GM21619 (cell line): ENCODE measurements around the gene SNPH.
A peak's percentile ranks its signal among the peaks of the same experiment; 100 is the strongest.

Source experiments
- ATAC-seq: cut with Tn5 transposase; IDR thresholded peaks from one replicate; pipeline ENCODE4 v1.9.1; 2021; ENCODE audit not compliant: unreplicated experiment

Gene SNPH

GRCh38 chr20:1323256-1323655 is 57.2 kb downstream of the SNPH start:
- no peak for ATAC-seq

- ATAC-seq, result no peak
Observed at GRCh38 chr20:1323830-1324597, 57.9 kb downstream of the SNPH start.

GRCh38 chr20:1324598-1325172 is 58.6 kb downstream of the SNPH start:
- ATAC-seq, result no peak

GRCh38 chr20:1325173-1326030 is 59.3 kb downstream of the SNPH start:
- ATAC-seq, result peak; percentile 82

GRCh38 chr20:1326031-1326930 is 60.2 kb downstream of the SNPH start:
- no peak for ATAC-seq

- ATAC-seq, result no peak
Observed at GRCh38 chr20:1327241-1327653, 61.2 kb downstream of the SNPH start.

- no peak for ATAC-seq
Observed at GRCh38 chr20:1327827-1328679, 62.0 kb downstream of the SNPH start.

GRCh38 chr20:1328680-1329330 is 62.7 kb downstream of the SNPH start, which contains the start of gene SDCBP2:
SDCBP2 (minus strand) TSS chr20:1329139; CDS start chr20:1320416, 8,723 bp downstream.
- no peak for ATAC-seq

GRCh38 chr20:1330075-1330830 is 64.2 kb downstream of the SNPH start:
- no peak for ATAC-seq

- no peak for ATAC-seq
Observed at GRCh38 chr20:1331101-1331500, 65.0 kb downstream of the SNPH start.

- no peak for ATAC-seq
Observed at GRCh38 chr20:1331801-1332453, 65.8 kb downstream of the SNPH start.

GRCh38 chr20:1332749-1333300 is 66.7 kb downstream of the SNPH start:
- ATAC-seq, result no peak

- ATAC-seq, result no peak
Observed at GRCh38 chr20:1333462-1334369, 67.6 kb downstream of the SNPH start.

GRCh38 chr20:1334370-1334731 is 68.3 kb downstream of the SNPH start:
- ATAC-seq, result no peak

- ATAC-seq, result no peak
Observed at GRCh38 chr20:1334761-1335160, 68.7 kb downstream of the SNPH start.

GRCh38 chr20:1335961-1336698 is 70.0 kb downstream of the SNPH start:
- ATAC-seq, result no peak
